H9 (cell line): ENCODE measurements around the gene SPAG4. TPM values are rescaled to one million over a fixed set of nuclear protein-coding genes. Genes with fewer than 3 reads are reported as not detected.

Source experiments
- DNase-seq: peaks from one replicate; pipeline ENCODE4 v3.0.0-alpha.2; 2017
- H2AFZ ChIP-seq: one replicate; pipeline ENCODE4 v1.6.1; 2013; ENCODE audit warnings: mild to moderate bottlenecking, low read length, control low read depth, moderate library complexity
- H2AK5ac ChIP-seq: 2 replicates; pipeline ENCODE4 v1.6.1; 2013; ENCODE audit warnings: low read length, control low read depth, mixed read lengths; ENCODE audit not compliant: insufficient read length
- H2BK120ac ChIP-seq: one replicate; pipeline ENCODE4 v1.6.1; 2013; ENCODE audit warnings: low read depth, mild to moderate bottlenecking, low read length, control low read depth, inconsistent platforms; ENCODE audit not compliant: poor library complexity, severe bottlenecking
- H2BK12ac ChIP-seq: 2 replicates; pipeline ENCODE4 v1.6.1; 2013; ENCODE audit warnings: low read length, control low read depth, mixed read lengths, low read depth; ENCODE audit not compliant: insufficient read length
- H2BK15ac ChIP-seq: 2 replicates; pipeline ENCODE4 v1.6.1; 2013; ENCODE audit warnings: low read depth, low read length, control low read depth
- H2BK20ac ChIP-seq: one replicate; pipeline ENCODE4 v1.6.1; 2013; ENCODE audit warnings: low read depth, mild to moderate bottlenecking, low read length, control low read depth, inconsistent platforms; ENCODE audit not compliant: poor library complexity, severe bottlenecking
- H2BK5ac ChIP-seq: 2 replicates; pipeline ENCODE4 v1.6.1; 2013; ENCODE audit warnings: low read length, control low read depth, mixed read lengths; ENCODE audit not compliant: insufficient read length
- H3K14ac ChIP-seq: 2 replicates; pipeline ENCODE4 v1.6.1; 2013; ENCODE audit warnings: low read length, control low read depth; ENCODE audit not compliant: insufficient read depth
- H3K18ac ChIP-seq: 2 replicates; pipeline ENCODE4 v1.6.1; 2013; ENCODE audit warnings: low read depth, mild to moderate bottlenecking, mixed read lengths, low read length, control low read depth; ENCODE audit not compliant: insufficient read length
- H3K23ac ChIP-seq: 2 replicates; pipeline ENCODE4 v1.6.1; 2013; ENCODE audit warnings: low read length, control low read depth, mixed read lengths, low read depth; ENCODE audit not compliant: insufficient read length
- H3K23me2 ChIP-seq: 2 replicates; pipeline ENCODE4 v1.6.1; 2013; ENCODE audit warnings: low read depth, mild to moderate bottlenecking, mixed read lengths, low read length, control low read depth; ENCODE audit not compliant: insufficient read length, poor library complexity, severe bottlenecking
- H3K27ac ChIP-seq: 2 replicates; pipeline ENCODE4 v1.5.1; 2013; ENCODE audit warnings: low read length, control low read depth, mixed read lengths, low read depth; ENCODE audit not compliant: insufficient read length
- H3K27me3 ChIP-seq: 2 replicates; pipeline ENCODE4 v1.6.1; 2013; ENCODE audit warnings: low read length, control low read depth, inconsistent platforms; ENCODE audit not compliant: insufficient read depth
- H3K4ac ChIP-seq: 2 replicates; pipeline ENCODE4 v1.6.1; 2013; ENCODE audit warnings: low read depth, mild to moderate bottlenecking, control low read depth, inconsistent platforms, low read length, moderate library complexity
- H3K4me1 ChIP-seq: 2 replicates; pipeline ENCODE4 v1.6.1; 2013; ENCODE audit warnings: low read length, control low read depth, inconsistent platforms; ENCODE audit not compliant: insufficient read depth
- H3K4me2 ChIP-seq: 2 replicates; pipeline ENCODE4 v1.6.1; 2013; ENCODE audit warnings: low read length, control low read depth, mixed read lengths; ENCODE audit not compliant: insufficient read length, insufficient read depth
- H3K56ac ChIP-seq: 2 replicates; pipeline ENCODE4 v1.6.1; 2013; ENCODE audit warnings: low read depth, mild to moderate bottlenecking, mixed read lengths, low read length, control low read depth; ENCODE audit not compliant: insufficient read length
- H3K79me1 ChIP-seq: 2 replicates; pipeline ENCODE4 v1.6.1; 2013; ENCODE audit warnings: low read depth, mild to moderate bottlenecking, moderate library complexity, low read length, control low read depth, inconsistent platforms; ENCODE audit not compliant: insufficient read depth, poor library complexity, severe bottlenecking
- H3K79me2 ChIP-seq: 2 replicates; pipeline ENCODE4 v1.6.1; 2013; ENCODE audit warnings: low read length, control low read depth, inconsistent platforms; ENCODE audit not compliant: insufficient read depth
- H3K9ac ChIP-seq: 2 replicates; pipeline ENCODE4 v1.6.1; 2013; ENCODE audit warnings: low read length, control low read depth, mixed read lengths; ENCODE audit not compliant: insufficient read length; ENCODE audit errors: extremely low read depth
- H3K9me3 ChIP-seq: one replicate; pipeline ENCODE4 v1.6.1; 2013; ENCODE audit warnings: low read depth, low read length, inconsistent platforms; ENCODE audit not compliant: control insufficient read depth
- H3T11ph ChIP-seq: one replicate; pipeline ENCODE4 v1.6.1; 2013; ENCODE audit warnings: mild to moderate bottlenecking, low read length, control low read depth, inconsistent platforms
- H4K20me1 ChIP-seq: one replicate; pipeline ENCODE4 v1.6.1; 2013; ENCODE audit not compliant: control insufficient read depth, insufficient read length, insufficient read depth
- H4K5ac ChIP-seq: 2 replicates; pipeline ENCODE4 v1.6.1; 2013; ENCODE audit warnings: low read depth, mild to moderate bottlenecking, mixed read lengths, low read length, control low read depth; ENCODE audit not compliant: insufficient read length
- H4K8ac ChIP-seq: replicated peaks from 2 replicates; pipeline ENCODE4 v1.6.1; 2013; ENCODE audit warnings: low read length, control low read depth, mixed read lengths, low read depth; ENCODE audit not compliant: insufficient read length
- H4K91ac ChIP-seq: 2 replicates; pipeline ENCODE4 v1.6.1; 2013; ENCODE audit warnings: low read depth, mild to moderate bottlenecking, moderate library complexity, mixed read lengths, low read length, control low read depth; ENCODE audit not compliant: insufficient read length
- H3K27ac Mint-ChIP-seq, 3 experiments: 2 replicates in 2 of 3; 3 replicates in 1 of 3; pipeline ENCODE4 v1.8.0; 2020 to 2021; ENCODE audit warnings: mixed read lengths in 3 of 3, mild to moderate bottlenecking in 1 of 3, moderate library complexity in 1 of 3
- H3K27me3 Mint-ChIP-seq: 2 replicates; pipeline ENCODE4 v1.8.0; 2021; ENCODE audit warnings: low read depth, mild to moderate bottlenecking, moderate library complexity, mixed read lengths
- H3K36me3 Mint-ChIP-seq, 3 experiments: 2 replicates in 2 of 3; 3 replicates in 1 of 3; pipeline ENCODE4 v1.8.0; 2020 to 2021; ENCODE audit warnings: low read depth in 3 of 3, mixed read lengths in 3 of 3; ENCODE audit not compliant: insufficient read depth in 1 of 3
- H3K4me1 Mint-ChIP-seq, 2 experiments: 2 replicates each; pipeline ENCODE4 v1.8.0; 2020; ENCODE audit warnings: mixed read lengths in 2 of 2
- H3K4me3 Mint-ChIP-seq, 2 experiments: 2 replicates in 1 of 2; 3 replicates in 1 of 2; pipeline ENCODE4 v1.8.0; 2020 to 2021; ENCODE audit warnings: mild to moderate bottlenecking in 2 of 2, mixed read lengths in 2 of 2, moderate library complexity in 1 of 2
- H3K9me3 Mint-ChIP-seq, 2 experiments: 2 replicates in 1 of 2; 3 replicates in 1 of 2; pipeline ENCODE4 v1.8.0; 2020; ENCODE audit warnings: mild to moderate bottlenecking in 2 of 2, mixed read lengths in 2 of 2, moderate library complexity in 1 of 2
- CTCF ChIP-seq: fragments of 200-600 bp; sonication (generic); conservative IDR thresholded peaks from 3 replicates; pipeline ENCODE4 v1.8.0; 2021; ENCODE audit warnings: antibody characterized with exemption, mild to moderate bottlenecking
- WGBS: extraction: QIAGEN DNeasy Blood & Tissue Kit; methylation state at CpG from one replicate; pipeline ENCODE4 v1.1.7; 2013; ENCODE audit warnings: missing lambda C conversion rate, low lambda C conversion rate, mixed read lengths; ENCODE audit not compliant: insufficient read length; ENCODE audit errors: extremely low coverage; 5-methylcytosine and 5-hydroxymethylcytosine counted together
- total RNA-seq: library from RNA; stranded (reverse); gene quantifications from 2 replicates; pipeline ENCODE4 v1.2.1, GENCODE V29; 2021

The SPAG4 gene
- total RNA-seq, 1 experiment from 2014 or later: 4.9 TPM

DNA sequence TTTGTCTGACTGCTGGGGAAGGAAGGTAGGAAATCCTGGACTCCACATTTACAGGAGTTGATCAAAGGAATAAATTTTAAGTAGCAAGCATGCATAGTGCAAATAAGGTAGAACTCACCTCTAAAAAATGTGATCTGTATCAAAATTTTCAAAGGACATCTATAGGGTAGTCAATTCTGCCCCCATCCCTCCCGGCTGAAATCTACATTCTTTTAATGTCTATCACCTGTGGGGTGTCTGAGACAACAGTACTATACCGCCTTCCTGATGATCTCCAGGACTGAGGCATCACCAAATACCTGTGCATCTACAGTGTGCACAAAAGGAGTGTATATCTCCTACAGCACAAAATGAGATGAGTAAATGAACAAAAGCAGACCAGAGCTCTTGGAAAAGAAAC lies 29.2 kb downstream of the SPAG4 start:
- H4K5ac ChIP-seq: no peak overlapping the region
- TF ChIP-seq CTCF: no peak
- H2BK5ac ChIP-seq: no peak overlapping the region
- no peaks in the 10 kb centered on the region for H3K9me3 ChIP-seq
- no peak overlapping the region for H3K23ac ChIP-seq
- no peak for DNase-seq
- no peak overlapping the region for H3K18ac ChIP-seq
- no peaks in the 10 kb centered on the region for H3K27me3 ChIP-seq
- H3K4me1 Mint-ChIP-seq: peaks cover 37 to 43% of the 10 kb centered on the region in 2 experiments
- H3T11ph ChIP-seq: no peak overlapping the region
- no peak overlapping the region for H2BK120ac ChIP-seq
- no peak overlapping the region for H4K8ac ChIP-seq
- H2AK5ac ChIP-seq: no peak overlapping the region
- H3K79me1 ChIP-seq: peaks cover 9% of the 10 kb centered on the region
- H2BK20ac ChIP-seq: no peak overlapping the region
- no peak overlapping the region for H3K9ac ChIP-seq
- H4K20me1 ChIP-seq: no peaks in the 10 kb centered on the region
- H3K27ac Mint-ChIP-seq: peak overlapping the region in 1 of 3 experiments; percentile 86; a peak in 2 of 7 replicates
- no peak overlapping the region for H3K14ac ChIP-seq
- no peak overlapping the region for H2AFZ ChIP-seq
- no peak overlapping the region for H3K27ac ChIP-seq
- no peaks in the 10 kb centered on the region; the same call in 1 of the 2 replicates for H3K27me3 Mint-ChIP-seq
- no peak overlapping the region for H2BK15ac ChIP-seq
- H3K4me3 Mint-ChIP-seq: no peak overlapping the region
- no peak overlapping the region for H4K91ac ChIP-seq
- no peak overlapping the region for H3K56ac ChIP-seq
- H3K23me2 ChIP-seq: no peaks in the 10 kb centered on the region
- no peaks in the 10 kb centered on the region for H3K4me1 ChIP-seq
- no CpG with 5 or more reads among the region's 2 CpGs for WGBS
- no peak overlapping the region for H3K4ac ChIP-seq
- H3K79me2 ChIP-seq: peaks cover 10% of the 10 kb centered on the region; the same call in 1 of the 2 replicates
- no peaks in the 10 kb centered on the region for H3K9me3 Mint-ChIP-seq
- peaks cover 1 to 16% (median 8%) of the 10 kb centered on the region in 3 experiments; a peak in 4 of 7 replicates for H3K36me3 Mint-ChIP-seq
- H3K4me2 ChIP-seq: no peak overlapping the region
- H2BK12ac ChIP-seq: no peak overlapping the region
